Measurements from ENCODE around the gene ZNF804B.

DNA sequence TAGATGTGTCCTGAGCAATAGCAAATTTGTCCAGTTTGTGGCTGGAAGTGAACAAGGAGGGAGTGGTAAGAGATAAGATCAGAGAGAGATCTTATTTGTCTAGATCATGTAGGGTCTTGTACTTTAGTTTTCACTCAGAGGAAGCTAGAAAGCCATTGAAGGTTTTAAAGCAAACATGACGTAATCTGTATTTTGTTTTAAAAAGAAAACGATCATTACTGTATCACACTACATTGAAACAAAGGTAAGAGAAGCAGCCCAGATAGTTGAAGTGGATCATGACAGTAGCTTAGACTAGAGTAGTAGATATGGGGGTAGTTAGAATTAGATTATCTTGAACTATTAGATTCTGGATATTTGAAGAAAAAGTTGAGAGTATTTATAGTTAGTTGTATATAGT, 23.6 kb upstream of the ZNF804B start:
- TF ChIP-seq, protein P1, sequence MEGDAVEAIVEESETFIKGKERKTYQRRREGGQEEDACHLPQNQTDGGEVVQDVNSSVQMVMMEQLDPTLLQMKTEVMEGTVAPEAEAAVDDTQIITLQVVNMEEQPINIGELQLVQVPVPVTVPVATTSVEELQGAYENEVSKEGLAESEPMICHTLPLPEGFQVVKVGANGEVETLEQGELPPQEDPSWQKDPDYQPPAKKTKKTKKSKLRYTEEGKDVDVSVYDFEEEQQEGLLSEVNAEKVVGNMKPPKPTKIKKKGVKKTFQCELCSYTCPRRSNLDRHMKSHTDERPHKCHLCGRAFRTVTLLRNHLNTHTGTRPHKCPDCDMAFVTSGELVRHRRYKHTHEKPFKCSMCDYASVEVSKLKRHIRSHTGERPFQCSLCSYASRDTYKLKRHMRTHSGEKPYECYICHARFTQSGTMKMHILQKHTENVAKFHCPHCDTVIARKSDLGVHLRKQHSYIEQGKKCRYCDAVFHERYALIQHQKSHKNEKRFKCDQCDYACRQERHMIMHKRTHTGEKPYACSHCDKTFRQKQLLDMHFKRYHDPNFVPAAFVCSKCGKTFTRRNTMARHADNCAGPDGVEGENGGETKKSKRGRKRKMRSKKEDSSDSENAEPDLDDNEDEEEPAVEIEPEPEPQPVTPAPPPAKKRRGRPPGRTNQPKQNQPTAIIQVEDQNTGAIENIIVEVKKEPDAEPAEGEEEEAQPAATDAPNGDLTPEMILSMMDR (IDR thresholded peaks at IDR 0.05) = no peak
- no peak for TF ChIP-seq POLR2A (IDR thresholded peaks at IDR 0.05)

Measured in adrenal gland (tissue), 5 donors.